HepG2 (cell line): ENCODE data around the gene WFDC10A. TPM values are rescaled to one million over a fixed set of nuclear protein-coding genes. Genes with fewer than 3 reads are reported as not detected.

ENCODE experiments used
- ATAC-seq: fragments of 200-7000 bp; cut with Tn5 transposase; 3 replicates; pipeline ENCODE4 v1.9.1; 2020; ENCODE audit warnings: mild to moderate bottlenecking, moderate library complexity
- BruUV-seq: library from RNA; stranded (reverse); fragments of 400-500 nt; replicated peaks from 2 replicates; lab custom pipeline; 2021; lab: Mats Ljungman, UMichigan
- CTCF ChIA-PET: fragments of 300-600 bp; formaldehyde crosslinking; extraction: SDS; loops from one replicate; lab custom pipeline; 2021; ENCODE audit warnings: low total read pairs, inconsistent platforms, low intra/inter-chr PET ratio; lab: Yijun Ruan, JAX
- POLR2A ChIA-PET: fragments of 350-600 bp; sonication (Branson Sonifier 250); formaldehyde crosslinking; loops from one replicate; lab custom pipeline; 2020; ENCODE audit warnings: antibody characterized with exemption, inconsistent platforms; lab: Yijun Ruan, JAX
- DNase-seq: peaks from one replicate; pipeline ENCODE4 v3.0.0-alpha.2; 2015; ENCODE audit warnings: low spot score
- FAIRE-seq: peaks from 3 replicates; lab custom pipeline; 2011; peaks lifted over from hg19 to GRCh38; lab: Jason Lieb, UNC
- H2AFZ ChIP-seq: one replicate; pipeline ENCODE4 v1.6.1; 2011; ENCODE audit warnings: low read length, inconsistent platforms
- H3K27ac ChIP-seq: fragments of 300-600 bp; 3 replicates; pipeline ENCODE4 v1.8.0; 2011; ENCODE audit warnings: mixed run types, mild to moderate bottlenecking, mixed read lengths, low read length, inconsistent platforms; ENCODE audit not compliant: insufficient read depth; ENCODE audit errors: extremely low read length
- H3K27me3 ChIP-seq, 2 experiments: fragments of 200-600 bp in 1 of 2; 2 replicates in 1 of 2; 3 replicates in 1 of 2; pipeline versions ENCODE4 v1.6.0 to v1.8.0; 2011; ENCODE audit warnings: low read length in 2 of 2, mild to moderate bottlenecking in 2 of 2, moderate library complexity in 2 of 2, inconsistent platforms in 1 of 2; ENCODE audit not compliant: insufficient read depth in 2 of 2, control insufficient read depth in 1 of 2
- H3K36me3 ChIP-seq, 2 experiments: fragments of 200-600 bp in 1 of 2; replicated peaks in 1 of 2; 2 replicates in 1 of 2; 3 replicates in 1 of 2; pipeline versions ENCODE4 v1.5.1 to v1.8.0; 2011; ENCODE audit warnings: low read length in 2 of 2, inconsistent platforms in 1 of 2; ENCODE audit not compliant: insufficient read depth in 2 of 2, control insufficient read depth in 1 of 2
- H3K4me1 ChIP-seq: 2 replicates; pipeline ENCODE4 v1.5.1; 2012; ENCODE audit warnings: low read length, inconsistent platforms; ENCODE audit not compliant: insufficient read depth
- H3K4me2 ChIP-seq: 2 replicates; pipeline ENCODE4 v1.6.0; 2011; ENCODE audit warnings: low read depth, low read length, inconsistent platforms
- H3K4me3 ChIP-seq, 3 experiments: fragments of 200-600 bp in 1 of 3; sonication (generic), shearing (Covaris generic) in 1 of 3; replicated peaks in 1 of 3; 2 replicates each; pipeline ENCODE4 v1.5.1; 2011 to 2016; ENCODE audit warnings: low read length in 3 of 3, inconsistent platforms in 2 of 3, low read depth in 2 of 3, mild to moderate bottlenecking in 2 of 3, control low read depth in 1 of 3, mixed read lengths in 1 of 3; ENCODE audit not compliant: insufficient read depth in 1 of 3
- H3K79me2 ChIP-seq: one replicate; pipeline ENCODE4 v1.6.1; 2011; ENCODE audit warnings: low read length, inconsistent platforms; ENCODE audit not compliant: insufficient read depth
- H3K9ac ChIP-seq: 2 replicates; pipeline ENCODE4 v1.6.0; 2011; ENCODE audit warnings: mild to moderate bottlenecking, low read depth, low read length, inconsistent platforms; ENCODE audit not compliant: insufficient read depth
- H3K9me3 ChIP-seq: 2 replicates; pipeline ENCODE4 v1.5.1; 2012; ENCODE audit warnings: mild to moderate bottlenecking, low read length
- H4K20me1 ChIP-seq: 2 replicates; pipeline ENCODE4 v1.6.0; 2011; ENCODE audit warnings: inconsistent platforms, mild to moderate bottlenecking, low read length, moderate library complexity; ENCODE audit not compliant: insufficient read depth
- ARNTL ChIP-seq: sonication (generic); formaldehyde crosslinking; IDR thresholded peaks from 2 replicates; pipeline ENCODE4 v1.4.0; 2020; ENCODE audit warnings: mild to moderate bottlenecking, missing genetic modification reagents
- HNF4G ChIP-seq, 2 experiments: sonication (generic) in 1 of 2; formaldehyde crosslinking in 1 of 2; IDR thresholded peaks; 2 replicates each; pipeline versions ENCODE4 v1.4.0 to v1.6.1; 2011 to 2020; ENCODE audit warnings: borderline replicate concordance in 2 of 2, low read depth in 2 of 2, mild to moderate bottlenecking in 2 of 2, low read length in 1 of 2, missing genetic modification reagents in 1 of 2, moderate library complexity in 1 of 2
- MATR3 ChIP-seq: sonication (generic); formaldehyde crosslinking; IDR thresholded peaks from 2 replicates; pipeline ENCODE4 v1.4.0; 2020; ENCODE audit warnings: missing genetic modification reagents
- NRL ChIP-seq: sonication (generic); formaldehyde crosslinking; IDR thresholded peaks from 2 replicates; pipeline ENCODE4 v1.5.0; 2020; ENCODE audit warnings: missing genetic modification reagents, mild to moderate bottlenecking, moderate library complexity, borderline replicate concordance
- PLRG1 ChIP-seq: fragments of 450-650 bp; conservative IDR thresholded peaks from 2 replicates; pipeline ENCODE4 v1.6.1; 2016
- SETDB1 ChIP-seq: sonication (generic); formaldehyde crosslinking; IDR thresholded peaks from 2 replicates; pipeline ENCODE4 v1.5.1; 2020; ENCODE audit warnings: missing genetic modification reagents, mild to moderate bottlenecking, borderline replicate concordance
- SIX1 ChIP-seq: sonication (generic); formaldehyde crosslinking; IDR thresholded peaks from 2 replicates; pipeline ENCODE4 v1.4.0; 2020; ENCODE audit warnings: missing genetic modification reagents, borderline replicate concordance
- ZIK1 ChIP-seq: sonication (generic); formaldehyde crosslinking; IDR thresholded peaks from 2 replicates; pipeline ENCODE4 v1.5.0; 2020; ENCODE audit warnings: mild to moderate bottlenecking, low read depth, missing genetic modification reagents, borderline replicate concordance
- ZNF121 ChIP-seq: sonication (generic); formaldehyde crosslinking; IDR thresholded peaks from 2 replicates; pipeline ENCODE4 v1.5.0; 2020; ENCODE audit warnings: mild to moderate bottlenecking, missing genetic modification reagents
- ZNF260 ChIP-seq: sonication (generic); formaldehyde crosslinking; IDR thresholded peaks from 2 replicates; pipeline ENCODE4 v1.4.0; 2020; ENCODE audit warnings: missing genetic modification reagents, low read depth, mild to moderate bottlenecking, borderline replicate concordance
- WGBS: methylation state at CpG from one replicate; pipeline ENCODE4 v1.1.6; 2017; ENCODE audit warnings: low lambda C conversion rate; 5-methylcytosine and 5-hydroxymethylcytosine counted together
- in situ Hi-C: cut with HindIII; loops from 2 replicates; pipeline ENCODE4 v1.10.0; 2017; ENCODE audit warnings: low pct_unique_long_range_greater_than_20kb; ENCODE audit not compliant: extremely low pct_ligation_motif_present
- intact Hi-C: fragments of 100-400 bp; cut with micrococcal nuclease; formaldehyde crosslinking; loops from one replicate; pipeline ENCODE4 v1.10.0; 2022; ENCODE audit not compliant: unreplicated experiment
- polyA plus RNA-seq, 8 experiments: library from polyadenylated mRNA; depleted of rRNA in 3 of 8; stranded (reverse) in 7 of 8; unstranded in 1 of 8; fragments of >200 nt; fragmentation: Illumina TruSeq in 4 of 8; extraction: Trizol in 4 of 8; gene quantifications; 2 replicates each; pipeline versions ENCODE4 v1.2.1 to v1.2.3, GENCODE V29; 2011 to 2016; ENCODE audit warnings: low read depth in 4 of 8, missing spikeins in 1 of 8, mixed read lengths in 1 of 8; ENCODE audit not compliant: insufficient read depth in 1 of 8
- total RNA-seq, 5 experiments: library from RNA; depleted of rRNA; stranded (reverse); fragments of >200 nt; fragmentation: Illumina TruSeq; extraction: Trizol; gene quantifications; 2 replicates each; pipeline ENCODE4 v1.2.3, GENCODE V29; 2016; ENCODE audit warnings: low read depth in 1 of 5
- TF ChIP-seq, protein P1 (sequence below): sonication (generic); formaldehyde crosslinking; IDR thresholded peaks from 2 replicates; pipeline ENCODE4 v1.4.0; 2020; ENCODE audit warnings: missing genetic modification reagents
- TF ChIP-seq, protein P2 (sequence below): sonication (generic); formaldehyde crosslinking; IDR thresholded peaks from 2 replicates; pipeline ENCODE4 v1.4.0; 2020; ENCODE audit warnings: mild to moderate bottlenecking, missing genetic modification reagents
- TF ChIP-seq, protein P3 (sequence below), 2 experiments: sonication (generic) in 1 of 2; formaldehyde crosslinking in 1 of 2; IDR thresholded peaks; 2 replicates each; pipeline versions ENCODE4 v1.4.0 to v1.6.1; 2018 to 2020; ENCODE audit warnings: missing genetic modification reagents in 2 of 2, borderline replicate concordance in 1 of 2, low read depth in 1 of 2, mild to moderate bottlenecking in 1 of 2, missing biosample characterization in 1 of 2

The WFDC10A gene
- total and polyA plus RNA-seq, 2 of the 13 experiments (the other 11 are each of a cell fraction or from before 2014, with no cell fraction given), result not detected

DNA sequence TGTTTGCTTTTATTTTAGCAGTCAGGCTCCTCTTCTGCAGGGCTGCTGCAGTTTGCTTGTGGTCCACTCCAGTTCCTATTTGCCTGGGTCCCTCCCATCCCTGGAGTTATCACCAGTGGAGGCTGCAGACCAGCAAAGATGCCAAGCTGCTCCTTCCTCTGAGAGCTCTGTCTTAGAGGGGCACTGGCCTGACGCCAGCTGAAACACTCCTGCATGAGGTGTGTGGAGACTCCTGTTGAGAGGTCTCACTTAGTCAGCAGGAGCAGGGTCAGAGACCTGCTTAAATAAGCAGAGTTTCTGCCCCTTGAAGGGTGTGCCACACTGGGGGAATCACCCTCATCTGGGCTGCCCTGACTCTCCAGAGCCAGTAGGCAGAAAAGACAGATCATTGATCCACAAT is 34.3 kb upstream of the WFDC10A start:
- no TSS peak for BruUV-seq
- H3K9me3 ChIP-seq, result no peaks in the 10 kb centered on the region
- ChIA-PET CTCF (interaction anchor here (2.2 kb wide), 1 partner anchor 176 kb away, joined by 10 read pairs; no protein-coding TSS in a partner anchor), POLR2A (no interaction called here)
- no peak overlapping the region for H3K9ac ChIP-seq
- intact Hi-C loops (no loop called here), in situ Hi-C loops (loop anchor here (5.0 kb wide), 1 partner anchor 177 kb away; no protein-coding TSS in a partner anchor)
- no peaks in the 10 kb centered on the region for H3K36me3 ChIP-seq
- no peaks in the 10 kb centered on the region for H4K20me1 ChIP-seq
- no peak overlapping the region for H3K4me2 ChIP-seq
- DNase-seq, result no peak
- no peak for FAIRE-seq
- TF ChIP-seq ZIK1 (CRISPR knock-in tag), result no peak
- TF ChIP-seq, protein P1, sequence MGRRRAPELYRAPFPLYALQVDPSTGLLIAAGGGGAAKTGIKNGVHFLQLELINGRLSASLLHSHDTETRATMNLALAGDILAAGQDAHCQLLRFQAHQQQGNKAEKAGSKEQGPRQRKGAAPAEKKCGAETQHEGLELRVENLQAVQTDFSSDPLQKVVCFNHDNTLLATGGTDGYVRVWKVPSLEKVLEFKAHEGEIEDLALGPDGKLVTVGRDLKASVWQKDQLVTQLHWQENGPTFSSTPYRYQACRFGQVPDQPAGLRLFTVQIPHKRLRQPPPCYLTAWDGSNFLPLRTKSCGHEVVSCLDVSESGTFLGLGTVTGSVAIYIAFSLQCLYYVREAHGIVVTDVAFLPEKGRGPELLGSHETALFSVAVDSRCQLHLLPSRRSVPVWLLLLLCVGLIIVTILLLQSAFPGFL (CRISPR knock-in tag), result no peak
- TF ChIP-seq ZNF121, result no peak
- no peak for TF ChIP-seq ZNF260
- no peak for TF ChIP-seq MATR3 (CRISPR knock-in tag)
- TF ChIP-seq PLRG1, result no peak
- no peak for TF ChIP-seq ARNTL (CRISPR knock-in tag)
- TF ChIP-seq, protein P2, sequence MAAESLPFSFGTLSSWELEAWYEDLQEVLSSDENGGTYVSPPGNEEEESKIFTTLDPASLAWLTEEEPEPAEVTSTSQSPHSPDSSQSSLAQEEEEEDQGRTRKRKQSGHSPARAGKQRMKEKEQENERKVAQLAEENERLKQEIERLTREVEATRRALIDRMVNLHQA (CRISPR knock-in tag), result no peak
- no peak for TF ChIP-seq NRL
- no peak for TF ChIP-seq SIX1 (CRISPR knock-in tag)
- TF ChIP-seq, protein P3, sequence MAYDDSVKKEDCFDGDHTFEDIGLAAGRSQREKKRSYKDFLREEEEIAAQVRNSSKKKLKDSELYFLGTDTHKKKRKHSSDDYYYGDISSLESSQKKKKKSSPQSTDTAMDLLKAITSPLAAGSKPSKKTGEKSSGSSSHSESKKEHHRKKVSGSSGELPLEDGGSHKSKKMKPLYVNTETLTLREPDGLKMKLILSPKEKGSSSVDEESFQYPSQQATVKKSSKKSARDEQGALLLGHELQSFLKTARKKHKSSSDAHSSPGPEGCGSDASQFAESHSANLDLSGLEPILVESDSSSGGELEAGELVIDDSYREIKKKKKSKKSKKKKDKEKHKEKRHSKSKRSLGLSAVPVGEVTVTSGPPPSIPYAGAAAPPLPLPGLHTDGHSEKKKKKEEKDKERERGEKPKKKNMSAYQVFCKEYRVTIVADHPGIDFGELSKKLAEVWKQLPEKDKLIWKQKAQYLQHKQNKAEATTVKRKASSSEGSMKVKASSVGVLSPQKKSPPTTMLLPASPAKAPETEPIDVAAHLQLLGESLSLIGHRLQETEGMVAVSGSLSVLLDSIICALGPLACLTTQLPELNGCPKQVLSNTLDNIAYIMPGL (CRISPR knock-in tag; IDR thresholded peaks at IDR 0.05; ENCODE audit: borderline replicate concordance in 1 of 2, low read depth in 1 of 2), result no peak
- no peak for TF ChIP-seq SETDB1 (CRISPR knock-in tag)
- TF ChIP-seq HNF4G (IDR thresholded peaks at IDR 0.05; ENCODE audit: borderline replicate concordance, low read depth, low read length), result no peak
- no peak for TF ChIP-seq HNF4G (CRISPR knock-in tag; IDR thresholded peaks at IDR 0.05; ENCODE audit: borderline replicate concordance, low read depth)
- ATAC-seq, result no peak
- no peak overlapping the region for H2AFZ ChIP-seq
- H3K27ac ChIP-seq, result no peak overlapping the region
- no peaks in the 10 kb centered on the region for H3K27me3 ChIP-seq
- WGBS, result 0% methylated on average over 1 of the region's 1 CpG
- H3K79me2 ChIP-seq, result no peaks in the 10 kb centered on the region
- no peak overlapping the region for H3K4me3 ChIP-seq
- H3K4me1 ChIP-seq, result no peaks in the 10 kb centered on the region
